Measurements from ENCODE around the gene BCL11B. TPM values are rescaled to one million over a fixed set of nuclear protein-coding genes. Genes with fewer than 3 reads are reported as not detected.

BCL11B gene
- total and polyA plus RNA-seq, 4 donors, result 0.20 to 2.3 (median 0.66) TPM

- H3K9ac ChIP-seq (ENCODE audit: insufficient read depth in 1 of 2, low read length in 2 of 2), result no peak overlapping the region
- H3K4me1 ChIP-seq (ENCODE audit: control insufficient read depth in 5 of 5, insufficient read depth in 5 of 5, low read length in 5 of 5), result peaks cover 0 to 10% (median 0%) of the 10 kb centered on the region in 5 donors
- H3K36me3 ChIP-seq (ENCODE audit: control insufficient read depth in 4 of 4, insufficient read depth in 4 of 4, low read length in 4 of 4), result no peaks in the 10 kb centered on the region
- DNase-seq (no peak), ATAC-seq (ENCODE audit: insufficient read depth, low FRiP score) (no peak)
- no peak for TF ChIP-seq CTCF (IDR thresholded peaks at IDR 0.05; ENCODE audit: control extremely low read depth, extremely low read depth)
- H3K27me3 ChIP-seq (ENCODE audit: control insufficient read depth in 3 of 3, insufficient read depth in 3 of 3, low read length in 2 of 3), result no peaks in the 10 kb centered on the region
- WGBS, 2 donors, result 80 to 89% methylated on average over 8 of the region's 8 CpGs
- H3K9me3 ChIP-seq (ENCODE audit: control insufficient read depth in 4 of 4, insufficient read depth in 3 of 4, low read length in 3 of 4), result no peaks in the 10 kb centered on the region
- no peak overlapping the region for H3K27ac ChIP-seq (ENCODE audit: low read depth in 1 of 2, low read length in 1 of 2)
- H3K4me3 ChIP-seq, result no peak overlapping the region
These were observed 88.3 kb downstream of the BCL11B start for GRCh38 chr14:99183716-99184115.

- TF ChIP-seq CTCF (IDR thresholded peaks at IDR 0.05; ENCODE audit: control extremely low read depth, extremely low read depth), result no peak
- Histone ChIP-seq H3K27me3 (ENCODE audit: control insufficient read depth in 3 of 3, insufficient read depth in 3 of 3, low read length in 2 of 3) (no peaks in the 10 kb centered on the region), H3K36me3 (ENCODE audit: control insufficient read depth in 4 of 4, insufficient read depth in 4 of 4, low read length in 4 of 4) (no peaks in the 10 kb centered on the region), H3K9ac (ENCODE audit: insufficient read depth in 1 of 2, low read length in 2 of 2) (no peak overlapping the region), H3K27ac (ENCODE audit: low read depth in 1 of 2, low read length in 1 of 2) (no peak overlapping the region), H3K4me1 (ENCODE audit: control insufficient read depth in 5 of 5, insufficient read depth in 5 of 5, low read length in 5 of 5) (peaks cover 0 to 15% (median under 1%) of the 10 kb centered on the region in 5 donors), H3K4me3 (no peak overlapping the region), H3K9me3 (ENCODE audit: control insufficient read depth in 4 of 4, insufficient read depth in 3 of 4, low read length in 3 of 4) (peaks cover 0 to 1% (median 0%) of the 10 kb centered on the region in 4 donors)
- WGBS, 2 donors, result 91 to 94% methylated on average over 12 of the region's 12 CpGs
- DNase-seq (no peak), ATAC-seq (ENCODE audit: insufficient read depth, low FRiP score) (no peak)
These were observed 88.7 kb downstream of the BCL11B start for GRCh38 chr14:99183311-99183710.

- ATAC-seq (ENCODE audit: insufficient read depth, low FRiP score) (no peak), DNase-seq (no peak)
- no peak overlapping the region for H3K27ac ChIP-seq (ENCODE audit: low read depth in 1 of 2, low read length in 1 of 2)
- H3K9me3 ChIP-seq (ENCODE audit: control insufficient read depth in 4 of 4, insufficient read depth in 3 of 4, low read length in 3 of 4), result peaks cover 0 to 2% (median 0%) of the 10 kb centered on the region in 4 donors
- 85 to 90% methylated on average over 6 of the region's 6 CpGs for WGBS, 2 donors
- TF ChIP-seq CTCF (IDR thresholded peaks at IDR 0.05; ENCODE audit: control extremely low read depth, extremely low read depth), result no peak
- no peaks in the 10 kb centered on the region for H3K27me3 ChIP-seq (ENCODE audit: control insufficient read depth in 3 of 3, insufficient read depth in 3 of 3, low read length in 2 of 3)
- no peak overlapping the region for H3K4me3 ChIP-seq
- H3K36me3 ChIP-seq (ENCODE audit: control insufficient read depth in 4 of 4, insufficient read depth in 4 of 4, low read length in 4 of 4), result no peaks in the 10 kb centered on the region
- no peak overlapping the region for H3K9ac ChIP-seq (ENCODE audit: insufficient read depth in 1 of 2, low read length in 2 of 2)
- peaks cover 0 to 21% (median 7%) of the 10 kb centered on the region in 5 donors for H3K4me1 ChIP-seq (ENCODE audit: control insufficient read depth in 5 of 5, insufficient read depth in 5 of 5, low read length in 5 of 5)
These were observed 89.3 kb downstream of the BCL11B start for GRCh38 chr14:99182548-99183250.

Data from lung (tissue), 12 donors.